GM19043 (cell line): Measurements from ENCODE around the gene CCDC78.

Source experiments
- ATAC-seq: cut with Tn5 transposase; IDR thresholded peaks from one replicate; pipeline ENCODE4 v1.9.1; 2021; ENCODE audit warnings: low read depth; ENCODE audit not compliant: unreplicated experiment

CCDC78 gene

DNA sequence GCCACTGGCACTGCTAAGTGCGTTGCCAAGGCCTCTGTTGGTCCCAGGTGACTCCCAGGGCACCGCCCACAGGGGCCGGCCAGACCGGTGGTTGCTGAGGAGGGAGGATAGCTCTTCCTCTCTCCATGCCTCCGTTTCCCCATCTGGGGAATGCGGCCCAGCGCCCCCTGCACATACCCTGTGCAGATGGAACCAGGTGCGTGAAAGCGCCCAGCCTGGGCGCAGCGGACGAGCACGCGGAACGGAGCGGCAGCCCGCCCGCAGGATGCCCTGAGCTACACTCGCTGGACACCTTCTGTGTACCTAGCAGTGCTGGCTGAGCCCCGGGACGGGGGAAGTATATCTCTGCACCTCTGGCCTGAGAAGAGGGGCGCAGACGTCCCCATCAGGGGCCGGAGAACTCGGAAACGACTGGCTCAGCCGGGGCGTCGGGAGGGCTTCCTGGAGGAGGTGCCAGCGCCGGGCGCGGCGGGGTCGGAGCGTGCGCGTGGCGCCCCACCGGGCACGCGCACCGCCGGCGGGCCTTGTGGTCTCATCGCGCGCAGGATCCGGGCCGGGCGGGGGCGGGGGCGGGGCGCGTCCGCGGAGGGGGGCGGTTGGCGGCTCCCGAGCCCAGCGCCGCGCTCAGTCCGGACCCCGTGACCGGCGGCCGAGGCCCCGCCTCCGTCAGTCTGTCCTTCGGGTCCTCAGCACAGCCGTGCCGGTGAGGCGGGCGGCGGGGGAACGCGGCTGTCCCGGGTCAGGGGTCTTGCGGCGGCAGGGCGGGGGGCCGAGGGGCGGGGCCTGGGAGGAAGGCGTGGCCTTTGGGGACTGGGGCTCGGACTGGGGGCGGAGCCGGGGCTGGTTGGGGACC, at the start of gene CCDC78, which contains the start of gene HAGHL:
TSS of gene CCDC78 (minus strand) at position 6 of the 853 bp plus-strand sequence. CDS start 76 bp downstream, outside the sequence.
TSS of gene HAGHL (plus strand) at position 669 of the 853 bp plus-strand sequence. CDS start 404 bp downstream, outside the sequence.
- ATAC-seq = no peak

DNA sequence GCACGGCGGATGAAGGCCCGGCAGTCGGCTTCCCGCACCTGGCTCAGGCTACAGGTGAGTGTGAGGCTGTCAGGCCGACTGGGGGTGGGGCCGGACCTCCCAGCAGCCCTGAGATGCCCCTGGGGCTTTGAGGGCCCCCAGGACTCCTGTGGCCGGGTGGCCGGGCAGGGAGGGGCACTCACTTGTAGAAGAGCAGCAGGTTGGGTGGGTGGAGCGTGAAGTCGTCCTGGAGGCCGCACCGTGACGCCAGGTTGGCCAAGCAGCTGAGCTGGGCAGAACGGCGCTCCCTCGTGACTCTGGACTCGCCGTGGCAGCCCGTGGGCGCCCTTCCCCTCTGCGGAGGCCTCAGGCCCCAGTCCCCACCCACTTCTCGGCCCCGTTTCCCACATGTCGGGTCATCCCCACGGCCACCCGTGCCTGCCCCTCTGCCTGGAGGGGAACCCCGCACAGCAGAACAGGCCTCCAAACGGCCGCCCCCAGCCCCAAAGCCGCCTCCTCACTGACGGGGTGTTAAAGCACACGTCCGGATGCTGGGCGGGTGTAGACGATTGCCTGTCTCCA, 49.1 kb upstream of the CCDC78 start:
- ATAC-seq = no peak

DNA sequence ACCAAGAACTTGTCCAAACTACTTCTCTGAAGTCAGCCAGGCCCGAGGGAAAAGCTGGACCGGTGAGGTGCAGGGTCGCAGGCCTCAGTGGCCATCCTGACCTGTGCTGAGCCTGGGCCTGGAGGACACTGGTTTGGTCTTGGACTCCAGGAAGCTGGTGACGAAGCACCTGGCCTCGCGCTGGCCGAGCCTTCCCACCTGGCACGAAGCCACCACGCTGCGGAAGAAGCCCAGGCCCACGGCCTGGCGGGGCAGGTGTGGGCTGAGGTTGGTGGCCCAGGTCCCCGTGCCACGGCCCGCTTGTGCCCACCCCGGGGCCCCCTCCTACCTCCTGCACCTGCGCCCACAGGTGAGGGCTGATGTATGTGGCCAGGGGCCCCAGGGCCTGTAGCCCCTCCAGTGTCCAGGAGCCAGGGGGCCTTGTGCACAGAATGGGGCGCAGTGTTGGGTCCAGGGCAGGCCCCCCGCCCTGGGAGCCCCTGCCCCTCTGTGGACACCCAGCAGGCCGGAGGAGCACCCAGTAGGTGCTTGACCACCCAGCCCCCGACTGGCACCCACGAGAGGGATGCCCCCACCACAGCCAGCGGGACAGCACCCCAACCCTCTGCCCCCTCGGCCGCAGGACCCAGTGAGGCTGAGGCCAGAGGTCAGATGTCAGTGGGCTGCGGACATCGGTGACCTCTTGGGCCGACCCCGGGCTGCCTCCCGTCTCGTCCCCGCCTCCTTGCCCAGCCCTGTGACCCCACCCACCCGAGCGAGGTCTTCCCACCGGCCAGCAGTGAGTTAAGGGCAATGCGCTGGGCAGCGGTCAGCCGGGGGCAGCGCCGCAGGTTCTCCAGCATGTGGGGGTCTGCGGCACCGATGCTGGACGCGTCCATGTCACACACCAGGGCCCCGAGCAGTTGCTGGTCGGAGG, 48.1 kb upstream of the CCDC78 start:
- no peak for ATAC-seq

DNA sequence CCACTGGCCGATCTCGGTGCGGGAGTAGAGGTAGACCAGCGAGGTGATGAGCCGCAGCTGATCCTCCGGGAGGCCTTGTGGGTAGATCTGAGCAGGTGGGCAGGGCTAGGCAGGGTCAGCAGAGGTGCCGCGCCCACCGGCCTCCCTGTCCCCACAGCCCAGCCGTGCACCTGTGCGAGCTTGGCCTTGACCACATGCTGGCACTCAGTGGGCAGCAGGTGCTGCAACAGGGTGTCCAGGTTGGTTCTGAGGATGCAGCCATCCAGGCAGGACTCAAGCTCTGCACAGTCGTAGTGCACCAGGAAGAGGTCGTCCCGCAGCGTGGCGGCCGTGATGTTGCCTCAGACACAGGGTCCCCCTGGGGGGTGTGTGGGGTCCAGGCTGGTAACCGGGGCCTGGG, 46.7 kb upstream of the CCDC78 start:
- ATAC-seq = no peak

DNA sequence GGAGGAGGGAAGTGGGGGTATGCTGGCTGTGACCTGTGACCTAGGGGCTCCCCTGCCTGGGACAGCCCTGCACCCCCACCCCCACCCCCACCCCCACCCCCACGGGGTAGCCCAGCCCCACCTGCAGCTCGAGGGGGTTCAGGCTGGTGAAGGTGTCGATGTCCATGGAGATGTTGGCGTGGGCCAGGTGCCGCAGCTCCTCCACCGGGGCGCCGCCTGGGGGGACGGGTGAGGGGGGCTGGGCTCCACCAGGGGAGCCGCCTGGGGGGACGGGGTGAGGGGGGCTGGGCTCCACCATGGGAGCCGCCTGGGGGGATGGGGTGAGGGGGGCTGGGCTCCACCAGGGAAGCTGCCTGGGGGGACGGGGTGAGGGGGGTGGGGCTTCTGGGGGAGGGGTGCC, 44.2 kb upstream of the CCDC78 start:
- no peak for ATAC-seq

DNA sequence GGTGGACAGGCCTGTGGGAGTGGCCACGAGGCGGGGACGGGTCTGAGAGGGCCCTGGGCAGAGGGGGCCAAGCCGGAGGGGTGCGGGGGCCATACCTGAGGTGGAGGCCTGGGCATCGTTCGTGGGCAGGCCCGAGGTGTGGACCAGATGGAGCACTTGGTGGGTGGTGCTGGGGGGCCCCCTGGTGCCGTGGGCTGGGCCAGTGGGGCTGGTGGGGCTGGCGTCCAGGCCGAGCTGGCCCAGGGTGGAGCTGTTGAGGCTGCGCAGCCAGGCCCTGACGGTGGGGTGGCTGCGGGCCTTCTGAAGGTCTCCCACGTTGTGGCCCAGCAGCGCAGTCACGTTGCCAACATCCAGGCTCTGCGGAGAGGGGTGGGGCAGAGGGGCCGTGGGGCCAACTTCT, 43.7 kb upstream of the CCDC78 start:
- no peak for ATAC-seq

DNA sequence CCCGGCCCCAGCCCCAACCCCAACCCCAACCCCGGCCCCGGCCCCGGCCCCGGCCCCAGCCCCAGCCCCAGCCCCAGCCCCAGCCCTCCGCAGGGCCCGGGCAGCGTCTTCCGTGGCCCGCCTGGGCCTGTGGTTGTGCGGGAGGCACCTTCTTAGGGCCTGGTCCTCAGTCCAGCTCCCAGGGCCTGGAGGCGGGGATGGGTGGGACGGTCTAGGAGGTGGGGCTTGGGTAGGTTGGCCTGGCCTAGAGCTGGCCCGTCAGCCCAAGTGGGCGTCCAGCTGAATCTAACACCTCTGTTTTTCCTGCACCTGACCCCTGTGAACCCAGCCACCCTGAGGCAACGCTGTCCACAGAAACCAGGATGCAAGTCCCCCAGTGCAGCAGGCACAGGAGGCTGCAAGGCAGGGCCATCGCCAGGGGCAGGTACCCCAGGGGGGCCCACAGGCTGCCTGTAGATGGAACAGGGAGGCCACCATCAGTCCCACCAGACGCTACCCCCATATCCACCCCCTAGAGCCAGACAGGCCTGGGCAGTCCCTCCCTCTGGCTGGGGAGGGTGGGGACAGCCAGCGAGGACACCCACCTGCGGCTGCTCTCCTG, 43.0 kb upstream of the CCDC78 start:
- ATAC-seq = no peak

DNA sequence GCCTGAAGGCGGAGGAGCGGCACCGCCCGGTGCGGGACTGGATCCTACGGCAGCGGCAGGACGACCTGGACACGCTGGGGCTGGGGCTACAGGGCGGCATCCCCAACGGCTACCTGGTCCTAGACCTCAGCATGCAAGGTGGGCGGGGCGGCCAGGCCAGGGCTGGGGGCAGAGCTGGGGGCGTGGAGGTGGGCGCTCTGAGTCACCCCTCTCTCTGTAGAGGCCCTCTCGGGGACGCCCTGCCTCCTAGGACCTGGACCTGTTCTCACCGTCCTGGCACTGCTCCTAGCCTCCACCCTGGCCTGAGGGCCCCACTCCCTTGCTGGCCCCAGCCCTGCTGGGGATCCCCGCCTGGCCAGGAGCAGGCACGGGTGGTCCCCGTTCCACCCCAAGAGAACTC, 42.2 kb upstream of the CCDC78 start:
- ATAC-seq = no peak

DNA sequence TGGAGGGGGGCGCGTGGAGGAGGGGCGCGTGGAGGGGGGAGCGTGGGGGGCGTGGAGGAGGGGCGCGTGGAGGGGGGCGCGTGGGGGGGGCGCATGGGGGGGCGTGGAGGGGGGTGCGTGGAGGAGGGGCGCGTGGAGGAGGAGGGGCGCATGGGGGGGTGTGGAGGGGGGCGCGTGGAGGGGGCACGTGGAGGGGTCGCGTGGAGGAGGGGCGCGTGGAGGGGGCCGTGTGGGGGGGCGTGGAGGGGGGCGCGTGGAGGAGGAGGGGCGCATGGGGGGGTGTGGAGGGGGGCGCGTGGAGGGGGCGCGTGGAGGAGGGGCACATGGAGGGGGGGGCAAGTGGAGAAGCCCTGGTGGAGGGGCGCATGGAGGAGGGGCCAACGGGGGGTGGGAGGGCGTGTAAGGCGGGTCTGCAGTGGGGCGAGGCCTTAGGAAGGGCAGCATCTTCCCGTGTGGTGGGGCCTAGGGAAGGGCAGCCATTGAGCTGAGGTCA, 41.5 kb upstream of the CCDC78 start:
- ATAC-seq = no peak

DNA sequence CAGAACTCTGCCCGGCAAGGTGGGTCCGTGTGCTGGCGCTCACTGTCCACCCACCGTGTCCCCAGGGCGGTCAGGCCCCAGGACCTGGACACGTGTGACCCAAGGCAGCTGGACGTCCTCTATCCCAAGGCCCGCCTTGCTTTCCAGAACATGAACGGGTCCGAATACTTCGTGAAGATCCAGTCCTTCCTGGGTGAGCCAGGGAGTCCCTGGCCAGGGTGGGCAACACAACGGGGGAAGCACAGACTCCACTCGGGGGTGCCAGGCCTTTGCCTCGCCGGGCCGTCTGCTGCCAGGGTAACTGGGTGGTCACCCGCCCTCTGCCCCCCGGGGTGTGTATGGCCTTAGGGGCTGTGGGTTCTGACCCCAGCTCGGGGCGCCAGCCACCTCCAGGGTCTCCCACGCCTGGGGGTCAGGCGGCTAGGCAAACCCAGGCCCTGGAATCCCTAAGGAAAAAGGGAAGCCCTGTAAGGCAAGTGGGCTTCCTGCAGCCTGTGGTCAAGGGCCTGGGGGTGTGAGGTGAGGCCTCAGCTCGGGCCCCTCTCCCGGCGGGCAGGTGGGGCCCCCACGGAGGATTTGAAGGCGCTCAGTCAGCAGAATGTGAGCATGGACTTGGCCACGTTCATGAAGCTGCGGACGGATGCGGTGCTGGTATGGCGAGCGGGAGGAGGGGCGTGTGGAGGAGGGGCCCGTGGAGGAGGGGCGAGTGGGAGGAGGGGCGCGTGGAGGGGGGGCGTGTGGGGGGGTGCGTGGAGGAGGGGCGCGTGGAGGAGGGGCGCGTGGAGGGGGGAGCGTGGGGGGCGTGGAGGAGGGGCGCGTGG, 40.8 kb upstream of the CCDC78 start:
- ATAC-seq = no peak

DNA sequence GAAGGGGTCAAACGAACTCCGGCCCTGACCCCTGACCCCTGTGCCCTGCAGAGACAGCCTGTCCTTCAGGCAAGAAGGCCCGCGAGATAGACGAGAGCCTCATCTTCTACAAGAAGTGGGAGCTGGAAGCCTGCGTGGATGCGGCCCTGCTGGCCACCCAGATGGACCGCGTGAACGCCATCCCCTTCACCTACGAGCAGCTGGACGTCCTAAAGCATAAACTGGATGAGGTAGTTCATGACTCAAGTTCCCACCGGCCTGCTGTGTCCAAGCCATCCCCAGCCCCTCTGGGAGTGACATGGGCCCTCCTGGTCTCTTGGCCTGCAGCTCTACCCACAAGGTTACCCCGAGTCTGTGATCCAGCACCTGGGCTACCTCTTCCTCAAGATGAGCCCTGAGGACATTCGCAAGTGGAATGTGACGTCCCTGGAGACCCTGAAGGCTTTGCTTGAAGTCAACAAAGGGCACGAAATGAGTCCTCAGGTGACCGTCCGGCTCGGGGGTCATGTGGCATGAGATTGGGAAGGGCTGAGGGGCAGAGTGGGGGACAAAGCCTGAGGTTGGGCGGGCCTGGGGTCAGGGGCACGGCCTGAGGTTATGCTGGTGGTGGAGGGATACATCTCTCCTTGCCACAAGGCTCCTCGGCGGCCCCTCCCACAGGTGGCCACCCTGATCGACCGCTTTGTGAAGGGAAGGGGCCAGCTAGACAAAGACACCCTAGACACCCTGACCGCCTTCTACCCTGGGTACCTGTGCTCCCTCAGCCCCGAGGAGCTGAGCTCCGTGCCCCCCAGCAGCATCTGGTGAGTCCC, 40.0 kb upstream of the CCDC78 start:
- no peak for ATAC-seq

DNA sequence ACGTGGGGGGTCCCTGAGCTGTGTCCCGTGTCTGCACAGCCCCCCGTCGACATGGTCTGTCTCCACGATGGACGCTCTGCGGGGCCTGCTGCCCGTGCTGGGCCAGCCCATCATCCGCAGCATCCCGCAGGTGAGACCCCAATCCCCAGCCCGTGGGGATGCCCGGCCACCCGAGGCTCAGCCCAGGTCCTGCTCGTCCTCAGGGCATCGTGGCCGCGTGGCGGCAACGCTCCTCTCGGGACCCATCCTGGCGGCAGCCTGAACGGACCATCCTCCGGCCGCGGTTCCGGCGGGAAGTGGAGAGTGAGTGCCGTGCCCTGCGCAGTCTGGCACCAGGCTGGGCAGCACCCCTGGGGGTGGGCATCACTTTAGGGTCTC, 39.2 kb upstream of the CCDC78 start:
- ATAC-seq = no peak

DNA sequence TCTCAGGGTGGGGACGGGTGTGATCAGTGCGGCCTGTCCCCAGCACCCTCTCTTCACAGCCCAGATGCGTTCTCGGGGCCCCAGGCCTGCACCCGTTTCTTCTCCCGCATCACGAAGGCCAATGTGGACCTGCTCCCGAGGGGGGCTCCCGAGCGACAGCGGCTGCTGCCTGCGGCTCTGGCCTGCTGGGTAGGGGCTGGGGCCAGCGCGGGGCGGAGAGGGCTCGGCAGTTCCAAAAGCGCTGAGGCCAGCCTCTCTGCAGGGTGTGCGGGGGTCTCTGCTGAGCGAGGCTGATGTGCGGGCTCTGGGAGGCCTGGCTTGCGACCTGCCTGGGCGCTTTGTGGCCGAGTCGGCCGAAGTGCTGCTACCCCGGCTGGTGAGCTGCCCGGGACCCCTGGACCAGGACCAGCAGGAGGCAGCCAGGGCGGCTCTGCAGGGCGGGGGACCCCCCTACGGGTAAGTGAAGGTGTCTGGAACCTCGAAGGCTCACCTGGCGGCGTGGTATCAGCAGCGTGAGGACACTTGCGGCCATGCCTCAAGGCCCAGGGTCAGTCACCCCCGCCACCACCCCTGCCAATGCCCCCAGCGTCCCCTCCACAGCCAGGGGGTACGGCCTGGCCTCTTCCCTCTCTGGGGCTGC, 38.7 kb upstream of the CCDC78 start:
- no peak for ATAC-seq

DNA sequence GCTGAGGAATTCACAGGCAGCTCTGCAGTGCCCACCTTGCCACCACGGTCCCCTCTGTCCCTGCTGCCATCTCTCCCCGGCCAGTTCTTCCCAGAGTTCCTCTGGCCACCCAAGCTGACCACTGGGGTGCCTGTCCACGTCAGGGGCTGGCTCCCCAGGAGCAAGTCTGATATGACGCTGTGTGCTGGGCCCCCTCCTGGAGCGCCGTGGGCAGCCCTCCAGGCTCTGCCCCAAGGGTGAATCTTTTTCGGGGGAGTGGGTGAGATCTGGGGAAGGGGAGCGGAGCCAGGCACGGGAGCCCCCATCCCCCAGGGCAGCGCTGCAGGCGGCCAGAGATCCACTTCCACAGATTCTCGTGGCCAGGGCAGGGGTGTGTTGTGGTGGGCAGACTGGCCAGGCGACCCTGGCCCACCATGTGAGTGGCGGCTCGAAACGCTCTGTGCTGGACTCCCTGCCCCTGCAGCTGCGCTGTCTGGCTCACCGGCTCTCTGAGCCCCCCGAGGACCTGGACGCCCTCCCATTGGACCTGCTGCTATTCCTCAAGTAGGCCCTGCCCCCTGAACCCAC, 38.0 kb upstream of the CCDC78 start:
- ATAC-seq = no peak

DNA sequence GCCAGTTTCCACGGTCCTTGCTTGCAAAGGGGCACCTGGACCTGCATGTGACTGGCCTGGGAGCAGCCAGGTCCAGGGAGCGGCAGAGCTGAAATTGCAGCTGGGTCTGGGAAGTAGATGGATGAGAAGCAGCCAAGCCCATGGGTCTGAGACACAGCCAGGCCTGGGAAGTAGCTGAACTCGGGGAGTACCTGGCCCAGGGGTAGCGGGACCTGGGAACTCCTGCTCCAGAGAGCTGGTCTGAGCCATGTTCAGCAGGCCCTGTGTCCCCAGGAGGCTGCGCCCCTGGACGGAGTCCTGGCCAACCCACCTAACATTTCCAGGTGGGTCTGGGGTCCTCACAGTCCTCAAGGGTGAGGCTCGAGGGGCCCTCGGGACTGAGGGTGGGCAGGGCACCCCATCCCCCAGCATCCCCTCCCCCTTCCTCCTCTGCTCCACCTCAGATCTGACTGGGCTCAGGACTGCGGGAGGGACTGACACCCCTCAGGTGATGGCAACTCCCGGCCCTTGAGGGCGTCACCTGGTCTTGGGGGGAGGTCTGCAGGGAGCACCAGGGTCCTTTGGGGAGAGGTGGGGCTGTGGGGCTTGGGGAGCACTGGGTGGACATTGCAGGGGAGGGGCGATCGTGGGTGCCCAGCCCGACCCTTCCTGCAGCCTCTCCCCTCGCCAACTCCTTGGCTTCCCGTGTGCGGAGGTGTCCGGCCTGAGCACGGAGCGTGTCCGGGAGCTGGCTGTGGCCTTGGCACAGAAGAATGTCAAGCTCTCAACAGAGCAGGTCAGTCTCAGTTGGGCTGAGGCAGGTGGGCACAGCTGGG, 37.3 kb upstream of the CCDC78 start:
- no peak for ATAC-seq

DNA sequence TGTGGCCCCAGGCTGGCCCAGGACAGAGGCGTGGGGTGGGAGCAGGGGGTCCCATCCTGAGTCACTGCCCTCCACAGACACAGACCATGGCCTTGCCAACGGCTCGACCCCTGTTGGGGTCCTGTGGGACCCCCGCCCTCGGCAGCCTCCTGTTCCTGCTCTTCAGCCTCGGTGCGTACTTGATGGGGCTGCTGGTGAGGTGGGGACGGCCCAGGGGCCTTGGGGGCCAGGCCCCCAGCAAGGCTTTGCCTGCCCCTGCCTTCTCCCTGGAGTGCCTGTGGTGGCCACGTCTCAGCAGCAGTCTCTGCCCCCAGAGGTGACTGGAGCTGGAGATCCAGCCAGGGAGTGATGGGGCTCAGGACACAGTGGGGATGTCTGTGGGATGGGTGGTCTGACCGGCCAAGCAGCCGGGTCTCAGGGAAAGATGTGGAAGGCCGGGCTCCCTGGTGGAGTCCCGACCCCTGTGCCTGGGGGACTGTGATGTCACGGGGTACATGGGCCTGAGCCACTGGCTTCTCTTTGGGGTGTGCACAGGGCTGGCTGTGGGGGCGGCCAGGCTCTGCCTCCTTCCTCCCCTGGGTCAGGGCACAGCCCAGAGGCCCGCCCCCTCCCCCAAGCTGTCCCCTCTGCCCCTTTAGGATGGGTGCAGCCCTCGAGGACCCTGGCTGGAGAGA, 36.5 kb upstream of the CCDC78 start:
- no peak for ATAC-seq
